HL-60/S4 treated with phorbol 12-myristate 13-acetate at 8.2 ng/mL for 4 days and 3 days (cell line): Measurements from ENCODE around the gene POLRMT.
"Not testable (repeated sequence)": the region's sequence is repeated elsewhere in the genome, so short reads cannot be mapped to it uniquely, and the experiment has no call there.

ENCODE experiments used
- in situ Hi-C: fragments of 300-500 bp; cut with MboI; formaldehyde crosslinking; loops from 2 replicates; pipeline ENCODE4 v1.15.0; 2022; ENCODE audit warnings: low sequenced_read_pairs

POLRMT gene

GRCh38 chr19:629515-629914 is 3.8 kb downstream of the POLRMT start:
- in situ Hi-C loops = not testable (repeated sequence)

DNA sequence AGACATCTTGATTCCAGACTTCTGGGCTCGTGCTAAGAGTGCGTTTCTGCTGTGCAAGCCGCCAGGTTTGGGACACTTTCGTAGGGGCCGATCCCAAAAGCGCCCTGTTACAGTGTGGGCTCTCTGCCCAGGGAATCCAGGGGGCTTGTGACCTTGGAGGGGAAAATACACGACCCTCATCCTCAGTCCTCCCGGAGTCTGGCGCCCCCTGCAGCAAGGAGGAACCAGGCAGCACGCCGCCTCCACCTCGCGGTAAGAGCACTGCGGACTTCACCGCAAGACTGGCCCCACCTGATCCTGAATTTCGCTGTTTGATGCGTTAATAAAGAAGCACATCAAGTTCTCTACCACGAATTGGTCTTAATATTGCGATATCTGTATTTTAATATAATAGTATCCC is 5.2 kb downstream of the POLRMT start:
- in situ Hi-C loops = no loop called here

- in situ Hi-C loops = not testable (repeated sequence)
These were observed 6.8 kb downstream of the POLRMT start for GRCh38 chr19:626566-626965.

DNA sequence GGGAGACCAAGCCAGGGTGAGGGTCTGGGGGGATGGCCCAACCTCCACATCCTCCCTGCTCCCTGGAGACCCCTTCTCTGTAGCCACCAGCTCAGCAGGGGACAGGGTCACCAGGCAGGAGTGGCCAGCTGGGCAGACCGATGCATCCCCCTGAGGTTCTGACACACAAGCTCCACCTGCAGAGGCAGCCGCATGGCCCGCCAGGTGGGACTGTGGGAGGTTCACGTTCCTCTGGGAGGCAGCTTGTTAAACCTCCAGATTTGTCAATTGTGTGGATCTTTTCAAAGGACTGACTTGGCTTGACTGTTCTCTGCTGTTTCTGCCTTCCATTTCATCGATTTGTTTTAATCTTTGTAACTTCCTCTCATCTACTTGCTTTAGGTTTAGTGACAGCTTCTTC is 8.1 kb downstream of the POLRMT start:
- in situ Hi-C loops = no loop called here

DNA sequence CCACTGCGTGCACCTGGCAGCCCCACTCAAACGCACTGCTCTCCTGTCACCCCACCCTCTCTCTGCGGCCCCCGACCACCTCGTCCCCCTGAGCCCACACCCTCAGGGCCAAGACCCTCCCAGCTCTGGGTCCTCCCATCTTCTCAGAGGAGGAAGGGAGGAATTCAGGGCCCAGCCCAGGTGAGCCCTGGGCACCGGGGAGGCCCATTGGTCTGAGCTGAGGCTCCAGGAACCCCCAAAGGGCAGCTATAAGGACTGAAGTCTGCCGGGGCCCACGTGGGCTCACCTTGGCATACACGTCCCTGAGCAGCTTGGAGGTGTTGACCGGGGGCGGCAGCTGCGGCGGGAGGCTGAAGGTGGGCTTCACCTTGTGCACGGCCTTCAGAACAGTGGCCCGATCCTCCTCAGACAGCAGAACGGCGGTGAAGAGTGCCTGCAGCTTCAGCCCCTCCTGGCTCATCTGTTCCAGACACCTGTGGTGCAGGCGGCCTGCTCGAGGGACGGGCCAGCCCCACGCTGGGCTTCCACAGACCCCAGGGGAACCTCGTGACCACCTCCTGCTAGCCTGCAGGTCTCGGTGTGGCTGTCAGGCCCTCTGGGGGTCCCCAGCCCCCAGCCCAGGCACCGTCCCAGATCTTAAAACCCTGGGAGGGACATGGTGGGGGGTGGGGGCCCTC is 8.8 kb downstream of the POLRMT start:
- in situ Hi-C loops = no loop called here

DNA sequence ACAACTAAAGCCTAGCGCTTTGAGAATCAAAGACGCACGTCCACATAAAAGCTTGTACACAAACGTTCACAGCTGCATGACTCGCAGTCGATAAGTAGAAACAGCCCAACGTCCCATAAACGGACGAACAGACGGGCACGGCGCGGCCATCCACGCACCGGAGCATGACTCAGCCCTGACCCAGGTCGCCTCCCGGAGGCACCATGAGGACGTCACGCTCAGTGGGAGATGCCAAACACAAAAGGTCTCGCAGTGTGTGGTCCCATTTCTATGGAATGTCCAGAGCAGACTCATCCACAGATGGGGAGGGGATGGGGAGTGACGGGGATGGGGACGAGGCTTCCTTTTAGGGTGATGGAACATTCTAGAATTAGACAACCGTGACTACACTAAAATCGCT is 9.4 kb downstream of the POLRMT start:
- in situ Hi-C loops = no loop called here

DNA sequence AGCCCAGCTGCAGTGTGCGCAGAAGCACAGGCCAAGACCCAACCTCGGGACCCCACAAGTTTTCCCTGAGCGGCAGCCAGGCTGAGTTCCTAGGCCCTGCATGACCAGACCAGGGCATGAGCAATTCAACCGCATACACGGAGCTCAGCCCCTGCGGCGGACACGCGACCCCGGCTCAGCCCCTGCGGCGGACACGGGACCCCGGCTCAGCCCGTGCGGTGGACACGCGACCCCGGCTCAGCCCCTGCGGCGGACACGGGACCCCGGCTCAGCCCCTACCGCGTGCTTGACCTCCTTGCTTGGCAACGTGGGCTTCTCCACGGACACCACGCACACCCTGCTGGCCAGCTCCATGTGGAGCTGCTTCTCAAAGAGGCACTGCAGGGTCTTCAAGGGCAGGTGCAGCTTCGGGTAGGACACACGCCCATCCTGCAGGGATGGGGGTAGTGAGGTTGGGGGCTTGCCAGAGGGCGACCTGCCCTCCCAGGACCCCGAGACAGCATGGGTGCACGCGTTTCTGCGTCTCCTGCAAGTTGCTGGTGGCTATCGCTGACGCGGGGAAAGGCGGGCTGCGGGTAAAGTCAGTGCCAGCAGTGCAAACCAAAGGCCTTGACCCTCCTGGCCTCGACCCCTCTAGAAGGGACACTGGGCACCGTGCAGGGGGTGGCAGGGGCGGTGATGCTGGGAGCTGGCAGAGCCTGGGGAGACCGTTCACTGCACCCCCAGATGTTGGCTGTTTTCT is 10.0 kb downstream of the POLRMT start:
- in situ Hi-C loops = no loop called here

- in situ Hi-C loops = no loop called here
These were observed 10.7 kb downstream of the POLRMT start for GRCh38 chr19:622666-623065.

DNA sequence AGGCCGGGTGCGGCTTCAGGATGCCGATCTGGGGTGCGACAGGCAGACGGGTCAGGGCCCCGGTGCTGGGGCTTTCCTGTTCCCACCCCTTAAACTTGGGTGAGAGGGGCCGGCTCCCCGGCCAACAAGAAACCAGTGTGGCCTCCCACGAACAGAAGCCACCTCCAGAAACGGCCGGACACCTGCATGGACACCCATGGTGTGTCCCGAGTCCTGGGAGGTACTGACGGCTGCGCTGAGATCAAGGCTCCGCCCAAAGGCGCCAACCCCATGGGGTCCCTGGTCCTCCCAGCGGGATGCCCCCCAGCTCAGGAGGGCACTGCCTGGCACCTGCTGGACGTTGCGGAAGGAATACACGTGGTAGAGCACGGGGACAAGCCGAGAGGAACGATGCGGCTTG is 11.5 kb downstream of the POLRMT start:
- in situ Hi-C loops = no loop called here

DNA sequence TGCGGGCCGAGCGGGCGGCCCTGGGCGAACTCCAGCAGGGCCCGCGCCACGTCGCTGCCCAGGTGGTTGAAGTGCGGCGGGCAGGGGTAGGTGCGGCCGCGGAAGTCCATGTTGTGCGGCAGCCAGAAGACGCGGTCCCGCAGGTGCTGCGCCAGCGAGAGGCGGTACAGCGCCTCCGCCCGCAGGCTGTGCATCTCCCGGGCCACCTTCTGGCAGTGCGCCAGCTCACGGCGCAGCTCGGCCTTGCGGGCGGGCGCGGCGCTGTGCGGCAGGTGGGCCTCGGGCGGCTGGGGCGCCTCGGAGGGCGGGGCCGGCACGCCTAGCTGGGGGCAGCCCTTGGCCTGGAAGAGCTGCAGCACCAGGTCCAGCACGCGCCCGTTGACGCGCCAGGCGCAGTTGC is 12.1 kb downstream of the POLRMT start:
- in situ Hi-C loops = not testable (repeated sequence)

DNA sequence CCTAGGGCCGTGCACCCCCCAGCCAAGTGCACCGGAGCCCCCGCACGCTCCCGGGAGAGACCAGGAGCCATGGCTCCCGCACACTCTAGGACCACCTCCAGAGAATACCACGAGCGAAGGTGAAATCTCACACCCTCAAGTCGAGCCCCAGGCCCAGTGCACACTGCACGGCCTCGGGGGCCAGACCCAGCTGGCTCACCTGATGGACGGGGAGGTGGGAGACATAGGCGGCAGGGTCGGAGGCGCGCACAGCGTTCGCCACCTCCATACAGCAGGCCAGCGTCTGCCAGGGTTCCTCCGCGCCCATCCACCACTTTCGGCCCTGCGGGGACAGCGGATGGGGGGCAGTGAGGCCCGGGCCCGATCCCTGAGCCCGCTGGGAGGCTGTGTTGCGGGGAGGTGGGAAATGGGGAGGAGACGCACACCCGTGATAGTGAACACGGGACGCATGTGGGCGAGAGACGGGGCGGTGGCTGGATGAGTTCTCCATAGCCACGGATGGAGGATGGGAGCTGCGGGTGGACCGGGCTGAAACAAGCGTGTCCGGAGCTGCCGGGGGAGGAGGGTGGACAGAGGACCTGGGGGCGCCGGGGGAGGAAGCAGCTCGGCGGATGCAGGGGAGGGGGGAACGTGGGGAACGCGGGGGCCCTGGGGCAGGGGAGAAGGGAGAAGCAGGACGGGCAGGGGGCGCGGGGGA is 13.0 kb downstream of the POLRMT start:
- in situ Hi-C loops = no loop called here

DNA sequence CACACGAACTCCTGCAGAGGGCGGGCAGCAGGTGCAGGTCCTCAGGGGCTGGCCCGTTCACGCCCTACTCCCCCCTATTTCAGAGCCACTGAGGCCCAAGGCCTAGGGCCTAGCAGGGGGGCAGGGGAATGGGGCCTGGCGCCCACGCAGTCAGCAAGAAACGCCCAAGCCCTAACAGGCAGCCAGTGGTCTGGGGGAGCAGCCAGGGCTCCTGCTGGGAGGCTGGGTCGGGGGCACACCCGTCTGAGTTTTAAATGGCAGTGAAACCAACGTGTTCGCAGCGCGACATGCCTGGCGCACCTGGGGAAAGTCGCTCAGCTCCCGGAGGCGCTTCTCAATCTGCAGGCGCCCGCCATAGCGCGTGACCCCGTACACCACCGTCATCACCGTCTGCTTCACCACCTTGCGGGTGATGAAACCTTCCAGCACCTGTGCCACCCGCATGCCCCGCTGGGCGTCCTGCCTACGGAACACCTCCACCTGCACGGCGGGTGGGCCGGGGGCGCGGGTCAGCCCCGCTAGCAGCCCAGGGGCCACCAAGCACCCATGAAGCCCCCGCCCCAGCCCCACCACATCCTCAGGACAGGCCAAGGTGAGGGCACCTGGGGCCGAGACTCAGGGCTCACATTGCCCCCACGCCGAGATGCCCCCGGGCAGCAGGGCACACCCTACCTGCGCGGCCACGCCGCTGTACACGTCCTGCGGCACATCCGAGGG is 13.9 kb downstream of the POLRMT start:
- in situ Hi-C loops = no loop called here

DNA sequence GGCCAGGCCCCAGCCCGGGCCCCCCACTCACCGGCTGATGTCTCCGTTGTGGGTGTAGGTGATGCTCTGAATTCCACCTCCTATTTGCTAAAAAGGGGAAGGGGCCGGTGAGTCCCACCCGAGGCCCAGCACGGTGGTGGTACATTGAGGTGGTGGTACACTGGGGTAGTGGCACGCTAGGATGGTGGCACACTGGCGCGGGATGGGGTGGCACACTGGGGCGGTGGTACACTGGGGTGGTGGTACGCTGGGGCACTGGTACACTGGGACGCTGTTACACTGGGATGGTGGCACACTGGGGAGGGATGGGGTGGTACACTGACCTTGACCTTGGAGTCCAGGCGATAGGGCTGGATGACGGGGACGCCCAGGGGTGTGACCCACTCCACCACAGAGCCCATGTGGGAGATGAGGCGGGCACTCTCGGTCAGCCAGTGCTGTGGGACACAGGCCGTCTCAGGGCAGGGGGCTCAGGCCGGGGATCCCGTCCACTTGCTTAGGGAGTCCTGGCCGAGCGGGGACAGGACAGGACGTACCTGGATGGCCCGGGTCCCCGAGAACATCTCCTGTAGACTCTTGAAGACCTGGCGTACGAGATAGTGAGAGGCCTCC is 14.6 kb downstream of the POLRMT start:
- in situ Hi-C loops = no loop called here

DNA sequence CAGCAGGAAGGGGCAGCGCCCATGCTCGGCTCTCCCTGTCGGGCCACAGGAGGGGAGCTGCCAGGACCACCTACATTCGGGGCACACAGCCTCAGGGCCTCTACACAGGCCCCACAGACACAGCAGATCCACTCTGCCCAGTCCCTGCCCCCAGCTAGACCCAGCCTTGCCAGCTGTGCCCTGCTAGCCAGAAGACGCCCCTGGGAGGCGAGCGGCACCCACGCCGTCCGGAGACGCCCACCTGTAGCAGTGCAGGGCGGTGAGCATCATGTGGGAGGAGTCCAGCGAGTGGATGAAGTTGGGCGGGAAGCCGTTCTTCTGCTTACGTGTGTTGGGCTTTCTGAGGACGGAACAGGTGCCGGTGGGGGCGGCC is 15.1 kb downstream of the POLRMT start:
- in situ Hi-C loops = no loop called here

DNA sequence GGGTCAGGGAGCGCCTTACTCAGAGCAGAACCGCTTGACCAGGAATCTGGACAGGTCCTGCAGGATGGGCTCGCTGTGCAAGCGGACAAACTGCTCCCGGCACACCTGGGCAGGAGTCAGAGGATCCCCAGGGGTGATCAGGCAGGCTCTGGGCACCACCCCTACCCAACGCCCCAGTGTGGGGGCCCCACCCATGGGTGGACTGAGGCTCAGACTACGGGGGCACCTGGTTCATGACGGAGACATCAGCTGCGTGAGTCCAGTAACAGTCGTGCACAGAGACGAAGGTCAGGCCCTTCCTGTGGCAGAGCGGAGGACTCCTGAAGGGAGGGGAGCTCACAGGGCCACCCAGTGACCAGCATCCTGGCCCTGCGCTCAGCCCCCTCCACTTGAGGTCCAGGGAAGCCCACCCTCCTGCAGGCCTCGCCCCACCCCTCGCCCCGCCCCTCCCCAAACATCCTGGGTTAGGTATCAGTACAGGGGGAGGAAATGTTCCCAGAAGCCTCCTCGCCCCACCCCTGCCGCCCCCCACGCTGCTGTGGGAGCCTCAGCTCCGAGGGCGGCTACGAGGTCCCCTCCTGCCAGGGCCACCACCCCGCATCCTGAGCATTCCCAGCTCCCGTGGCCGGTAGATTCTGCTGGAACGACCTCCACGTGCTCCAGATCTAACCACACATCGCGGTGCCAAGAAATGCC is 15.6 kb downstream of the POLRMT start:
- in situ Hi-C loops = no loop called here

DNA sequence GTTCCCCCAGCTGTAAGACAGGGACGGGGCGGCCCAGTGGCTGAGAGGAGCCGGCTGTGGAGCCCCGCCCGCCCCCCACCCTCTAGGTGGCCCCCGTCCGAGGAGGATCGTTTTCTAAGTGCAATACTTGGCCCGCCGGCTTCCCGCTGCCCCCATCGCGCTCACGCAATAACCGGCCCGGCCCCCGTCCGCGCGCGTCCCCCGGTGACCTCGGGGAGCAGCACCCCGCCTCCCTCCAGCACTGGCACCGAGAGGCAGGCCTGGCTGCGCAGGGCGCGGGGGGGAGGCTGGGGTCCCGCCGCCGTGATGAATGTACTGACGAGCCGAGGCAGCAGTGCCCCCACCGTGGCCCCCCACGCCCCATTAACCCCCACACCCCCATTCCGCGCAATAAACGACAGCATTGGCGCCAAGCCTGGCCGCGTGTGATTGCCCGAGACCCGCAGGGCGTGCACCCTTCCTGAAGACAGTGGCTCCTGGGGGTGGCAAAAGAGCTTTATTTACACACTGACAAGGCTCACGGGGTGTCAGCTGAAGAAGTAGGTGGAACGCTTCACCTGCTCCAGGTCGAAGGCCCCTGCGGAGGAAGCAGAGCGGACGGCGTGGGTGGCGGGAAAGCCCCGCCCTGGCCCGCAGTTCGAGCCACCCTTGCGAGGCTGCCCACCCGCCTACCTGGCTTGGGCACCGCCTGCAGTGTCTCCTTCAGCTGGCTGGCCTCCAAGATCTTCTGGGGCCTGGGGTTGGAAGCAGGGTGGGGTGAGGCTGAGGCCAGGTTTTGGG is 16.4 kb downstream of the POLRMT start:
- in situ Hi-C loops = no loop called here

DNA sequence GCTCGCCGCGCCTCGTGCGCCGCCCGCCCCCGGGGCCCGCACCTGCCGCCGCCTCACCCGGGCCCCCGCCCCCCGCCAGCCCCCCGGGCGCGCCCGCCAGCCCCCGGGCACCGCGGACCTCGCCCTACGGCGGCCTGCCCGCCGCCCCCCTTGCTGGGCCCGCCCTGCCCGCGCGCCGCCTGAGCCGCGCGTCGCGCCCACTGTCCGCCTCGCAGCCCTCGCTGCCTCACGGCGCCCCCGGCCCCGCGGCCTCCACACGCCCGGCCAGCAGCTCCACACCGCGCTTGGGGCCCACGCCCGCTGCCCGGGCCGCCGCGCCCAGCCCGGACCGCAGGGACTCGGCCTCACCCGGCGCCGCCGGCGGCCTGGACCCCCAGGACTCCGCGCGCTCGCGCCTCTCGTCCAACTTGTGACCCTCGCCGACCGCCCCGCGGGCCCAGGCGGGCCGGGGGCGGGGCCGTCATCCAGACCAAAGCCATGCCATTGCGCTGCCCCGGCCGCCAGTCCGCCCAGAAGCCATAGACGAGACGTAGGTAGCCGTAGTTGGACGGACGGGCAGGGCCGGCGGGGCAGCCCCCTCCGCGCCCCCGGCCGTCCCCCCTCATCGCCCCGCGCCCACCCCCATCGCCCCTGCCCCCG is 17.2 kb downstream of the POLRMT start:
- in situ Hi-C loops = no loop called here

DNA sequence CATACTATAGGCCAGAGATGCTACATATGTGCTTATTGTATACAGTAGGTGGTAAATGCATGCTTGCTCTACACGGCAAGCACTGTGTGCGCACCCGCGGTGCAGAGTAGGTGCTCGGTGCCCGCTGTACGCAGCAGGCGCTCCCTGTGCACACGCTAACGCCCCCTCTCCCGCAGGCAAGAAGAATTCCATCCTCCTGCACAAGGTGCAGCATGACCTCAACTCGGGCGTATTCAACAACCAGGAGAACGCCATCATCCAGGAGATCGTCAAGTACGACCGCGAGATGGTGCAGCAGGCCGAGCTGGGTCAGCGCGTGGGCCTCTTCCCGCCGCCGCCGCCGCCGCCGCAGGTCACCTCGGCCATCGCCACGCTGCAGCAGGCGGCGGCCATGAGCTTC is 17.7 kb downstream of the POLRMT start:
- in situ Hi-C loops = no loop called here
